RPMI7951 (cell line): ENCODE results near the gene KMT2C. TPM values are rescaled to one million over a fixed set of nuclear protein-coding genes. Genes with fewer than 3 reads are reported as not detected.
"Not testable (repeated sequence)": the region's sequence is repeated elsewhere in the genome, so short reads cannot be mapped to it uniquely, and the experiment has no call there.

Source experiments
- DNase-seq: peaks from one replicate; pipeline ENCODE4 v3.0.0-alpha.2; 2012; ENCODE audit warnings: low read depth
- total RNA-seq: library from RNA; depleted of rRNA; stranded (reverse); fragments of >200 nt; shearing (Covaris generic); gene quantifications from 2 replicates; pipeline ENCODE4 v1.2.3, GENCODE V29; 2014

The KMT2C gene
- total RNA-seq, 1 experiment from 2014 or later: 11.7 TPM

GRCh38 chr7:152441810-152442209 is 6.0 kb upstream of the KMT2C start:
- DNase-seq: not testable (repeated sequence)

DNA sequence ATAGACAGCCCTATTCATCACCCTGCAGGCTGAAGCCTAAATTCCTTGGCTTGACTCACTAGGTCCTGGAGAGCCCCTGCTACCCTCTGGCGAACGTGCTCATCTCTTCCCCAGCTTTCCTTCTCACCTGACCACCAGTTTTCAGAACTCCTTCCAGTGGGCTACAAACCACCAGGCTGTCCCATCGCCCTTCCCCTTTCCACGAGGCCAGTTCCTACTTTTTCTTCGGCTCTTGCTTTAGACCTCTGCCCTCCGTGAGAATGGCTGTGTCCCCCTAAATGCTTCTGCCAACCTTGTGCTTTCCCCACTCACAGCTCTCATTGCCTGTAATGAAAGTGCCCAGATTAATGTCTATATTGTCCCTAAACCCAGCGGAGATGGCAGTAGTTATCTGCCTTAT is 5.4 kb upstream of the KMT2C start:
- DNase-seq: not testable (repeated sequence)

- not testable (repeated sequence) for DNase-seq
These were observed 2.2 kb upstream of the KMT2C start for GRCh38 chr7:152438017-152438416.

GRCh38 chr7:152436931-152437575 is 1.2 kb upstream of the KMT2C start:
- DNase-seq: not testable (repeated sequence)

DNA sequence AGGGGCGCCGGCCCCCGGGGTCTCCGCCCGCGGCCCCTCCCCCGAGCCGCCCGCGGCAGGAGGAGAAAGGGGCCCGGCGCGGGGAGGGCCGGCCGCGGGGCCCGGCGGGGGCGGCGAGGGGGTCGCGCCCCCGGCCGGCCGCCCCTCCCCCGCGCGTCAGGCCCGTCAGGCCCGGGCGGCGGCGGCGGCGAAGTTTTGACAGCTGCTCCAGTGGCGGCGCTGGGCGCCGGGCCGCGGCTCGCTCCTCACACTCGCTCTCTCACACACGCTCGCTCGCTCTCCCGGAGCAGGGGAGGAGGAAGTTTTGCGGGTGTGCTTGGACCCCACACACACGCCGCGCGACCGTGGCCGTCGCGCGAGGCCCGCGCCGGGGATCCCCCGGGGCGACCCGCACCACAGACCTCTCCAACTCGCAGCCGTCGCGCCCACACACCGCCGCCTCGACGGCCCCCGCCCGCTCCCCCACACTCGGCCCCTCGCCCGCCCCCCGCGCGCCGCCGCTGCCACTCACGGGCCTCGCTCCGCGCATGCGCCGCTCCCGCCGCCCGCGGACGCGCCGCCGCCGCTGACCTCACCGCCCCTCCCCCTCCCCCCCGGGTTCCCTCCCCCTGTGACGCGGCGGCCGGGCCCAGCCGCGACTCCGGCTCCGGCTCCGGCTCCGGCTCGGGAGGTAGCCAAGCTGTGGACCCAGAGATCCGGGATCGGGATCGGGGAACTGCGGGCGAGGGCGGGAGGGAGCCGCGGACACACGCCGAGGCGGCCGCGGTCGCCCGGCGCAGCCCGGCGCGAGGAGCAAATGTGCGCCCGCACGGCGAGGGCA is 518 bp upstream of the KMT2C start:
- peak; percentile 91 for DNase-seq

DNA sequence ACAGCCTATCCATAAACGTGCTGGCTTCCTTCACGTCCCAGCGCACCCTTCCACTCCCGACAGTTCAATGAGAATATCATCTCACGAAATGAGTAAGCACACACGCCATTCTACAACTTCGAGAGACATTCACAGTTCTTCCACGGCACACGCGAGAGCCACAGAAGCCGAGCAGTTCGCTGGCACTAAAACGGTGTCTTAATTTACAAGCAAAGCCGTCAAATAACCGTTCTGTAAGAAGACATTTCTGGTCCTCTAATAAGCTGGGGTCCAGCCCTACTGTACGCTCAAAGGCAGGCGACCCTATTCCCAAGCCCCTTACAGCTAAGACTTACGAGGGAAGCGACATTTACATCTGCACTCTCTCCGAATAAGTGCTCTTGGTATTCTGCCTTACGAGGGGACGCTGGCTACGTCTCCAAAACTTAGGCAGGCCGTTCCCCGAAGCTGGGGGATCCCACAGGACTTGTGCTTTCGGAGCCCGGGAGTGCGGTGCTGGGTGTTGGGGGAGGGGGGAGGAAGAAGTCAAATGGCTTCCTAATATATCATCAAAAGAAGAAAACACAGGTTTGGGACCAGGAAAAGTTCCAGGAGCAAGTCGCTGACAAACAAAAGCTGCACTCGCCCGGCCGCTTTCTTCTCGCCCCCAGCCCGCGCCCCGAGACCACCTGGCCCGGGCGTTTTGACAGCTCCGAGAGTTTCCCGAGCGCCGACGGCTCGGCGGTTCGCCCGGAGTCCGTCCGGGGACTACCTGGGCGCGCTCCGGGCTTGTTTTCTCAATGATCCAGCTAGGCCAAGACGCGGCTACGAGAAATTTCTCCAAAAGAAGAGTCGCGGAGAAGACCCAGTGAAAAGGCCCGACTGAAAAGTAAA is 1.1 kb downstream of the KMT2C start:
- DNase-seq: peak; percentile 40

GRCh38 chr7:152433721-152434490 is 1.9 kb downstream of the KMT2C start:
- DNase-seq: peak; percentile 41

- not testable (repeated sequence) for DNase-seq
These were observed 3.1 kb downstream of the KMT2C start for GRCh38 chr7:152432735-152433134.

DNA sequence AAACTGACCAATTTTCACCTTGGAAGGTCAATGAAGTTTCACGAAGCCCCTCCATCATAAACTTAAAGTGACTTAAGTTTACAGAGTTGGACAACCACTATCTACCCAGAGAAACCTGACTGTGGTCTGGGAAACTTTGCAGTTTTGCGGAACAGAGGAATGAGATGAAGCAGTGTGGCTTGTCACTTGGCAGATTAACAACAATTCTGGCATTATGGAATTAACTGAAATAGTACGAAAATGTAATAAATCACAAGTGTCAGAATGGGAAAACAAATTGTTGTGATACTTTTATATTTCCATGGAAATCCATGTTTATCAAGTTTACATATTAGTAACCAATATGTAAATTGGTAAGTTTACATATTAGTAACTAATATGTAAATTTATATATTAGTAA is 4.9 kb downstream of the KMT2C start:
- no peak for DNase-seq

DNA sequence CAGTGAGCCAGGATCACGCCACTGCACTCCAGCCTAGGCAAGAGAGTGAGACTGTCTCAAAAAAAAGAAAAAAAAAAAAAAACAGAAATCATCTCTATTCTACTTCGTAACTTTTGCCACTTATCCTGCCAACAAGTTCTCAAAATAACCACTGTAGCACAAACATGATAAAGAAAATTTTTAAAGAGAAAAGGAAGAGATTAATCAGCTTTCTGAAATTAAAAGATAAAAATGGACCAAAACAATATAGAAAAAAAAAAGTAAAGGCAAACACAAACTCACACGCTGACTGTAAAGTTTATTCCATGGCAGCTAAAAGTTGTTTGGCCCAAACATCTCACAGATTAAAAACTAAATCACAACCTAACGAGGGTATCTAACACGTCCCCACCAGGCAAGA is 5.7 kb downstream of the KMT2C start:
- not testable (repeated sequence) for DNase-seq

GRCh38 chr7:152424348-152425108 is 11.3 kb downstream of the KMT2C start:
- peak; percentile 48 for DNase-seq

- DNase-seq: no peak
These were observed 11.8 kb downstream of the KMT2C start for GRCh38 chr7:152423991-152424347.

DNA sequence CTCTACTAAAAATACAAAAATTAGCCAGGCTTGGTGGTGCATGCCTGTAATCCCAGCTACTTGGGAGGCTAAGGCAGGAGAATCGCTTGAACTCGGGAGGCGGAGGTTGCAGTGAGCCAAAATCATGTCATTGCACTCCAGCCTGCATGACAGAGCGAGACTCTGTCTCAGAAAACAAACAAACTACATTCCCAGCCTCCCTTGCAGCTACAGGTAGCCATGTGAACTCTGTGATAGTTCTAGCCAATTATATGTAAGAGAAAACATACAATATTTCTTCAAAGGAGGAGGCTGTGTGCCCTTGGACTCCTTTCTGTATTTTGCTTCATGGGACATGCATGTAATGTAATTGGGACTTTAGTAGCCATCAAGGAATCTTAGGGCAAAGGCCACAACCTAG is 12.6 kb downstream of the KMT2C start:
- not testable (repeated sequence) for DNase-seq

- not testable (repeated sequence) for DNase-seq
These were observed 14.9 kb downstream of the KMT2C start for GRCh38 chr7:152420950-152421349.

- DNase-seq: no peak
These were observed 16.1 kb downstream of the KMT2C start for GRCh38 chr7:152419473-152420429.

- no peak for DNase-seq
These were observed 21.0 kb downstream of the KMT2C start for GRCh38 chr7:152414779-152415178.

- no peak for DNase-seq
These were observed 24.4 kb downstream of the KMT2C start for GRCh38 chr7:152411389-152411788.

DNA sequence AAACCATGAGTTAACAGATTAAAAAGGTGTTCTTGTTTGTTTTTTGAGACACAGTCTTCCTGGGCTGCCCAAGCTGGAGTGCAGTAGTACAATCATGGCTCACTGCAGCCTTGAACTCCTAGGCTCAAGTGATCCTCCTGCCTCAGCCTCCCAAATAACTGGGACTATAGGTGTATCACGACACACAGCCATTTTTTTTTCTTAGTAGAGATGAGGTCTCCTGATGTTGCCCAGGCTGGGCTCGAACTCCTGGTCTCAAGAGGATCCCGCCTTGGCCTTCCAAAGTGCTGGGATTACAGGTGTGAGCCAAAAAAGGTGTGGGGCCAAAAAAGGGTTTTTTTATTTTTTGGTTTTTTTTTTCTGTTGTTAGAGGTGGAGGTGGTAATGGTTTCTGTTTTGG is 29.3 kb downstream of the KMT2C start:
- DNase-seq: no peak

GRCh38 chr7:152406030-152406429 is 29.8 kb downstream of the KMT2C start:
- not testable (repeated sequence) for DNase-seq

DNA sequence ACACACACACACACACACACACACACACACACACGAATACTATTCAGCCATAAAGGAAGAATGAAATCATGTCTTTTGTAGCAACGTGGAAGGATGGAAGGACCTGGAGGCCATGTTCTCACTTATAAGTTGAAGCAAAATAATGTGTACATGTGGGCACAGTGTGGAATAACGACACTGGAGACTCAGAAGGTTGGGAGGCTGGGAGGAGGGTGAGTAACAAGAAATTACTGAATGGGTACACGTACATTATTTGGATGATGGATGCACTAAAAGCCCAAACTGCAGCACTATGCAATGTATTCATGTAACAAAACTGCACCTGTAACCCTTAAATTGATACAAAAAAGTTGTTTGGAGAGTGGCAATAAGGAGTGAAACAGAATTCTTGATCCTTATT is 32.1 kb downstream of the KMT2C start:
- no peak for DNase-seq
